Measurements from ENCODE around the gene HSPA4.

The HSPA4 gene

DNA sequence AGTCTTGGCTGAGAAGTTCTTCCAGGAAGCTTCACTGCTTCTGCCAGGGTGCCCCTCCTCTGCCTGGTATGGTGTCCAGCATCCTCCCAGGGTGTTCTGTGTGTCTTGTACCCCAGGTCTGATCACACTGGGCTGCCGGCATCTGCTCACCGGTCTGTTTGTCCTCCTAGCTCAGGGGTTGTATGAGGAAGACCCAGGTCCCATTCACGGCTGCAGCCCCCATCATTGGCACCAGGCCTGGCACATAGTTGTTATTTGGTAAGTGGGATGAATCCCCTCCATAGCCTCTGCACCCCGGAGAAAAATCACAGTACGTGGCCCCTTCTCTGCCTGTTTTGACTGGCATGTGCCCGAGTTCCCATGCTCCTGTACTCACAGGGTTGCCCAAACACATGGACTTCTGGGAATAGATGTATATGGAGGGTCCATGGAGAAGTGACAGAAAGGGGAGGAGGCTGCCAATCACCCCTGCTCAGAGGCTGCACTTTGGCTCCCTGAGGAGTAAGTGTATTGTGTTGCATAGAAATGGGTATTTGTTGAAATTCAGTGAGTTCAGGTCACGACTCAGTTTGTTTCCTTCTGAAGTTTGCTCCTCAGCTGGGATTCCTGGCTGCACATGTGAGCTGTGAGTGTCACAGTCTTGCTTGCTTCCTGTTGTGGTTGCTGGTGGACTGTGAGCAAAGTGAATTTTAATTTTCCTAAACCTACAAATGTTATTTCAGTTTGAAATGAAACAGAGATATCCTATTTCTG is 96.2 kb downstream of the HSPA4 start:
- TF ChIP-seq, protein P1, sequence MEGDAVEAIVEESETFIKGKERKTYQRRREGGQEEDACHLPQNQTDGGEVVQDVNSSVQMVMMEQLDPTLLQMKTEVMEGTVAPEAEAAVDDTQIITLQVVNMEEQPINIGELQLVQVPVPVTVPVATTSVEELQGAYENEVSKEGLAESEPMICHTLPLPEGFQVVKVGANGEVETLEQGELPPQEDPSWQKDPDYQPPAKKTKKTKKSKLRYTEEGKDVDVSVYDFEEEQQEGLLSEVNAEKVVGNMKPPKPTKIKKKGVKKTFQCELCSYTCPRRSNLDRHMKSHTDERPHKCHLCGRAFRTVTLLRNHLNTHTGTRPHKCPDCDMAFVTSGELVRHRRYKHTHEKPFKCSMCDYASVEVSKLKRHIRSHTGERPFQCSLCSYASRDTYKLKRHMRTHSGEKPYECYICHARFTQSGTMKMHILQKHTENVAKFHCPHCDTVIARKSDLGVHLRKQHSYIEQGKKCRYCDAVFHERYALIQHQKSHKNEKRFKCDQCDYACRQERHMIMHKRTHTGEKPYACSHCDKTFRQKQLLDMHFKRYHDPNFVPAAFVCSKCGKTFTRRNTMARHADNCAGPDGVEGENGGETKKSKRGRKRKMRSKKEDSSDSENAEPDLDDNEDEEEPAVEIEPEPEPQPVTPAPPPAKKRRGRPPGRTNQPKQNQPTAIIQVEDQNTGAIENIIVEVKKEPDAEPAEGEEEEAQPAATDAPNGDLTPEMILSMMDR (IDR thresholded peaks at IDR 0.05; ENCODE audit: insufficient read depth, missing control alignments), result no peak
- DNase-seq (ENCODE audit: insufficient read length, low spot score), result no peak
- FAIRE-seq, result no peak

DNA sequence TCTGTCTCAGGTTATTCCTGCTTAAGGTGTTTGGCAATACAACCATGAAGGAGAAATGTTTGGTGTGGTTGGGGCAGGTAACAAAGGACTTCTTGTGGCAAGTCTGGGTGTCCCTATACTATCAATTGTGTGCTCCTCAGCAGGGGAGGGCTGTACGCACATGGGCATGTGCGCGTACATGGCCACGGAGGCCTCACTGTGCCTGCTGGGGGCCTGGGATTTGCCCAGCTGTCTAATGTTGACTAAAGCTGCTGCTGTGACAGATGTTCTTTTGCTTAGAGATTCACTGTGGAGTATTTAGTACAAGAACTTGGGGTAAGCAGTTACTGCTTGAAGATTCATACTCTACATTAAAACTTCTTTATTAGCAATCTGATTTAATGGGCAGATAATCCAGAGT is 97.5 kb downstream of the HSPA4 start:
- no peak for FAIRE-seq
- TF ChIP-seq, protein P1 (IDR thresholded peaks at IDR 0.05; ENCODE audit: insufficient read depth, missing control alignments), result no peak
- no peak for DNase-seq (ENCODE audit: insufficient read length, low spot score)

DNA sequence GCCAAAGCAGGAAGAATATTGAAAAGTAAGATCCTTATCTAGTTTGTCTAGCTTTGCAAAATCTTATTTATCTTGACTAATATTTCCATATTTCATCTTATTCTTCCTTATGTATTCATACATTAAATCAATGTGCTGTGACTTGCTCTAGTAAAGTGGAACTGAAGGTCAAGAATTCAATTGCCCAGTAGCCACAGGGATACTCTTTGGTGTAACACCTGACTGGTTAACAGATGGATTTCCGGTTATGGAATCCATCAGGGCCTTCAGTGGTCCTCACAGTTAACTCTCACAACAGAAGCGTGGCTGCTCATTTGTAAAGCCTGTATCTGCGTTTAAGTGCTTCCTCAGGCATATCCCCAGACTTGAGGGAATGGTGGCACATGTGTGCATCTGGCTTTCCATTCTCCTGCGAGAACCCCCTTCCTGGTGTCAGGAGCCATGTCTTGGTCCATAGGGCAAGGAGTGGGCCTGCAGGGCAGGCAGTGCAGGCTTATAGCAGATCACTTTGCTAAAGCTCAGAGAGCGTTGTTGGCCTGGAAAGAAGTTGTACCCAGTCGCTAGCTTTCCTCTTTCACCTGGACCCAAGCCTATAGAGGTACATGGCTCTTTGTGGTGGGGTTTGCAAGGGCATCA is 99.2 kb downstream of the HSPA4 start:
- TF ChIP-seq, protein P1 (IDR thresholded peaks at IDR 0.05; ENCODE audit: insufficient read depth, missing control alignments), result no peak
- FAIRE-seq, result no peak
- no peak for DNase-seq (ENCODE audit: insufficient read length, low spot score)

DNA sequence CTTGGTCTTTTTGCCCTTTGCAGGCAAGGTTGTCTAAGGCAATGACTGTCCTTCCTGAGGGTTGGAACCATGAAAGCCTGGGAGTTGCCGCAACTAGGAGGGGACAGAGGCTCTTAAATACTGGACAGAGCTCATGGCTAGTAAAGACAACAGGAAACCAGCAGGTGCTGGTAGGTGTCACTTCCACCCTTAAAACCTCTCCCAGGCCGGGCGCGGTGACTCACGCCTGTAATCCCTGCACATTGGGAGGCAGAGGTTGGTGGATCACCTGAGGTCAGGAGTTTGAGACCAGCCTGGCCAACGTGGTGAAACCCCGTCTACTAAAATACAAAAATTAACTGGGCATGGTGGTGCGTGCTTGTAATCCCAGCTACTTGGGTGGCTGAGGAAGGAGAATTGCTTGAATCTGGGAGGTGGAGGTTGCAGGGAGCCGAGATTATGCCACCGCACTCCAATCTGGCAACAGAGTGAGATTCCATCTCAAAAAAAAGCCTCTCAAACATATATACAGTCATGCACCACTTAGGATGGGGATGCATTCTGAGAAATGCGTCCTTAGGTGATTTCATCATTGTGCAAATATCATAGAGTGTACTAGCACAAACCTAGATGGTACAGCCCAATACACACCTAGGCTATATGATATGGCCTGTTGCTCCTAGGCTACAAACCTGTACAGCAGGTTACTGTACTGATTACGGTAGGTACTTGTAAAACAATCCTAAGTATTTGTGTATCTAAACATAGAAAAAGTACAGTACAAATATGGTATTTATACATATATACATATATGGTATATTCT is 102.7 kb downstream of the HSPA4 start:
- FAIRE-seq (peak; percentile 25), DNase-seq (ENCODE audit: insufficient read length, low spot score) (no peak)
- TF ChIP-seq, protein P1 (IDR thresholded peaks at IDR 0.05; ENCODE audit: insufficient read depth, missing control alignments), result no peak

DNA sequence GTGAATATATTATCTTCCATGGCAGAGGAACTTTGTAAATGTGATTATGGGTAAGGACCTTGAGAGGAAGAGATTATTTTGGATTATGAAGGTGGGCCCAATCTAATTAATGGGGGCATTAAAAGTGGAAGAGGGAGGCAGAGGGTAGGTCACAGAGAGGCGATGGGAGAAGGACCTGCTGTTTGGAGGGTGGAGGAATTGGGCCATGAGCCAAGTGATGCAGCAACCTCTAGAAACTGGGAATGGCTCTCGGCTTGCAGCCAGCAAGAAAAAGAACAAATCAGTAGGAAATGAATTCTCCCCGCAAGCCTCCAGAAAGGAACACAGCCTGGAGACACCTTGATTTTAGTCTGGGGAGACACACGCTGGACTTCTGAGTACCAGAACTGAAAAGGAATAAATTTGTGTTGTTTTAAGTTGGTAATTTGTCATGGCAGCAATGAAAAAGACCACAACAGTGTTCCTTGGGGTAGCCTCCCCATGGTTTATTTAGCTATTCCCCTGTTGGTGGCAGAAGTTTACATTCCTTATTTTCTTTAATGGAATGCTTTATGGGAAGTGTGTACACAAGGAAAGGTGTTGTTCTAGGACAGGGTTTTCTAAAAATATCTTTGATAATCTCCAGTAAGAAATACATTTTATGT is 103.6 kb downstream of the HSPA4 start:
- TF ChIP-seq, protein P1 (IDR thresholded peaks at IDR 0.05; ENCODE audit: insufficient read depth, missing control alignments), result no peak
- DNase-seq (ENCODE audit: insufficient read length, low spot score) (peak; percentile 27), FAIRE-seq (no peak)

All from D721Med (cell line).